ENCODE data around the gene GCN1. TPM values are rescaled to one million over a fixed set of nuclear protein-coding genes. Genes with fewer than 3 reads are reported as not detected.
A peak's percentile ranks its signal among the peaks of the same experiment; 100 is the strongest.

The GCN1 gene
- total RNA-seq, 2 donors from 2014 or later, result 94.4 to 177 TPM

DNA sequence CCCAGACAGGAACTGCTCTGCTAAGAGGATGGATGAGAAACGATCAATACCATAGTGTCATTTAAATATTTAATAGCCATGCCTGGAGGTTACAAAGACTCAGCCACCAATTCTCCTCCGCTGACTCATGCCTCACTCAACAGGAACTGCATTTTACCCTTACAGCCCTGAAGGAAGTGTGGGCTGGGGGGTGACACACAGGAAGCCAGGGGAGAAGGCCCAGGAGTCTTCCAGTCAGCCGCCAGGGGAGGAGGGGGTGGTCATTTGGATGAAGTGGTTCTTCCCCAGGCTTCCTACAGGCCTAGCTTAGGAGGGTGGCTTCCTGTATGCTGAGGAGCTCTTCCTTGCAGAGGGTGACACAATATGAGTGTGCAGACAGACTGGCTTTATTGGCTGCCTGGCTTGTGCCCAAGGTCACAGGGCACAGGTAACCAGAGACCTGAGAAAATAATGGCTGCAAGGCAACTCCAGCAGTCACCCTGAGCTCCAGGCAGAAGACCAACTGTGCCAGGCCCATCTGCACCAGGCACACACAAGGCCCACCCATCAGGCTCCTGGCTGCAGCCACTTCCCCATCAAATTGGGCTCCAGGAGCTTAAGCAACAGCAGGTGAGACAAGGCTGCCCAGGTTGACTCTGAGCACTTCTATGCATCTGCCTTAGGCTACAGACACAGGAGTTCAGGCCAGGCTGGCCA is 36.9 kb upstream of the GCN1 start:
- Mint-ChIP-seq H3K27ac (peak overlapping the region; percentile 92), H3K9me3 (no peaks in the 10 kb centered on the region), H3K4me1 (peaks cover 54% of the 10 kb centered on the region), H3K36me3 (ENCODE audit: low read depth) (no peaks in the 10 kb centered on the region), H3K27me3 (no peaks in the 10 kb centered on the region), H3K4me3 (peak overlapping the region; percentile 76)
- peak; percentile 94 for ATAC-seq (replicated peaks)

DNA sequence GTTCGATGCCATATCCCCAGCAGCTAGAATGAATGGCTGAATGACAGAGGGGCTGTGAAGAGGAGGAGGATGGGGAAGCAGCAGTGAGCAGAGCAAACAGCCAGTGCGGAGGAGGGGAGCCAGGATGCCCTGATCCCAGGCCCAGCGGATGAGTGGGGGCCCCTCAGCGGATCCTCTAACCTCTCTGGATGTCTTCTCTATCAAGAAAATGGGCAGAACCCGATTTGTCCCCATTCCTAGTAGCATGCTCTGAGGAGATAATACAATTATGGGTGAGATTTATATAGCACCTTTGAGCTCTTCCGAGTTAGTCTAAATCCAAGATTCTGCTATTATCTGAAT is 36.4 kb upstream of the GCN1 start:
- Mint-ChIP-seq H3K27me3 (no peaks in the 10 kb centered on the region), H3K4me3 (peak overlapping the region; percentile 76), H3K4me1 (peaks cover 52% of the 10 kb centered on the region), H3K36me3 (ENCODE audit: low read depth) (peaks cover 2% of the 10 kb centered on the region), H3K27ac (peak overlapping the region; percentile 92), H3K9me3 (no peaks in the 10 kb centered on the region)
- no peak for ATAC-seq (replicated peaks)

DNA sequence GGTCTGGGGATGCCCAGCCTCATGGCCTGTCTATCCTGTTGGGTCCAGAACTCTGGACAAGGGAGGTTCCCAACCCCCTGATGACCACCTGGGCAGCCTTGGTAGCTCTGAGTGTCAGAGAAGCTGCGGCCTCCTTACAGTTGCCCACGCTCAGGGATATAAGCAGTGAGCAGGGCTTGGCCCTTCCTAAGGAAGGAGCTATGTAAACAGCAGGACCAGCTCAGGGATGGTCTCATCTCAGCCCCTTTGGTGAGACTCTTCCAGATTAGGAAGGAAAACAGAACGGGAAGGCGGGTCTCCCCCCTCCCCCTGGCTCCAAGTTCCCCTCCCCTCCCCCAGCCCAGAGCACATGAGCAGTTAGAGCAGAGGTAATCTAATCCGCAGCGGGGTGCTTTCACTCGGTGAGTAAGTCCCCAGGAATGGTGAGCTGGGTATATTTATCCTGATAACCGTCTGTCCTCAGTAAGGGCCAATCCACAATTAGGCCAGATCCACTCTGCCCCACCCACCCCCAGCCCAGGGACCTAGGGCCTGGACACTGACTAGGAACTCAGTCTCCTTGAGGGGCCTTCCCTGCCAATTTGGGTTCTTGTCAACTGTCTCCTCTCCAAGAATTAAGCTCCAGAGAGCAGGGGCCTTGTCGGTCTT is 35.9 kb upstream of the GCN1 start:
- no peaks in the 10 kb centered on the region for H3K27me3 Mint-ChIP-seq
- H3K4me1 Mint-ChIP-seq, result peaks cover 52% of the 10 kb centered on the region
- peak overlapping the region; percentile 76 for H3K4me3 Mint-ChIP-seq
- peak overlapping the region; percentile 92 for H3K27ac Mint-ChIP-seq
- ATAC-seq (replicated peaks), result no peak
- H3K9me3 Mint-ChIP-seq, result no peaks in the 10 kb centered on the region
- peaks cover 7% of the 10 kb centered on the region for H3K36me3 Mint-ChIP-seq (ENCODE audit: low read depth)

DNA sequence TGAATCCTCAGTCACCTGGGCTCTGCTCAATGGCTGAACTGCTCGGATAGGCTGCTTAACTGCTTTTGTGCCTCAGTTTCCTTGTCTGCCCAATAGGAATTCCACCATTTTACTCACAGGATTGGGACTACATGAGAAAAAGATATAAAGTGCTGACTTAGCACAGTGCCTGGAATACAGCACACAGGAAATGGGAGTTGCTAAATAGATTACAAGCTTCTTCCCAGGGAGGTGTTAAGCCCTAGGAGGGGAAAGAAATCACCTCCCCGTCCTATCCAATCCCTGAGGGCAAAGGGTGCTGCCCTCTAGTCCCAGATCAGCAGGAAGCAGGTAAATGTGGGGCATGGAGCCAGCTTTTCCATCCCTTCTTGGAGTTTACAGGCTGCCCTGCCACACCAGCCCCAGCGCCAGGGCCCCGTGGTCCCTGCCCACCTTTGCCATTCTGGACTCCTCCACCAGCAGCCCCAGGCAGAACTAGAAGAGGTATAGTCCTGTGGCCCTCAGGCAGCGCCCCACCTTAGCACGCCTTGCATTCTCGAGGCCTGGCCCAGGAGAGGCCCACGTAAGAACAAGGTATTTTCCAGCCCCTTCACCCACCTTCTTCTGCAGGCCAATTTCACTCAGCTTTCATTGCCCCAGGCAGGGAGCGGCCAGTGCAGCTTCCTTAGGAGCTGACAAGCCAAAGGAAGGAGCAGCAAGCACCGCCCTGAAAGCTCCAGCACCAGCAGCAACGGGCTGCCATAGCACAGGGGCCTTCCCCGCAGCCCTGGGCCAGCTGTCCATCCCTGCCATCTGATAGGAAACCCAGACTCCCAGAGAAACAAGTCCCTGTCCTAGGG is 35.2 kb upstream of the GCN1 start:
- Mint-ChIP-seq H3K4me1 (peaks cover 51% of the 10 kb centered on the region), H3K36me3 (ENCODE audit: low read depth) (peaks cover 11% of the 10 kb centered on the region), H3K27ac (peak overlapping the region; percentile 92), H3K9me3 (no peaks in the 10 kb centered on the region), H3K27me3 (no peaks in the 10 kb centered on the region), H3K4me3 (peak overlapping the region; percentile 76)
- ATAC-seq (replicated peaks), result no peak

DNA sequence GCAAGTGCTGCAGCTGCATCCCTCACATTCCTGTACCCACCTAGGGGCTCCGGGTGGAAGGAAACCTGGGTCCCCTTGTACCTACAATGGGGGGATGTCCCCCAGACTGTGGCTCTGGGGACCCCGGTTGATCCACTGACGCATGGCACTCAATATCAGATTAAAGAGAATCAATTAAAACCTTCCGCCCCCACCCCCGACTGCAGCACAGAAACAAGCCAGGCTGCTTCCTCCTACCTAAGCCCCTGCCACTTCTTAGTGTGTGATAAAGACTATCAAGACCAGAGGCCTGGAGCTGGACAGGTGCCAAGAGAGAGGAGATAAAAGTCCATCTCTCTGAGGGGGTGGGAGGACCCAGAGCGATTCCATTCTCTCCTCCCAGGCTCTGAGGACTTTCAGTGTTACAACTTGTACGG is 34.6 kb upstream of the GCN1 start:
- no peaks in the 10 kb centered on the region for H3K27me3 Mint-ChIP-seq
- no peaks in the 10 kb centered on the region for H3K9me3 Mint-ChIP-seq
- H3K36me3 Mint-ChIP-seq (ENCODE audit: low read depth), result peaks cover 11% of the 10 kb centered on the region
- no peak for ATAC-seq (replicated peaks)
- peak overlapping the region; percentile 76 for H3K4me3 Mint-ChIP-seq
- H3K27ac Mint-ChIP-seq, result no peak overlapping the region
- H3K4me1 Mint-ChIP-seq, result peaks cover 51% of the 10 kb centered on the region

DNA sequence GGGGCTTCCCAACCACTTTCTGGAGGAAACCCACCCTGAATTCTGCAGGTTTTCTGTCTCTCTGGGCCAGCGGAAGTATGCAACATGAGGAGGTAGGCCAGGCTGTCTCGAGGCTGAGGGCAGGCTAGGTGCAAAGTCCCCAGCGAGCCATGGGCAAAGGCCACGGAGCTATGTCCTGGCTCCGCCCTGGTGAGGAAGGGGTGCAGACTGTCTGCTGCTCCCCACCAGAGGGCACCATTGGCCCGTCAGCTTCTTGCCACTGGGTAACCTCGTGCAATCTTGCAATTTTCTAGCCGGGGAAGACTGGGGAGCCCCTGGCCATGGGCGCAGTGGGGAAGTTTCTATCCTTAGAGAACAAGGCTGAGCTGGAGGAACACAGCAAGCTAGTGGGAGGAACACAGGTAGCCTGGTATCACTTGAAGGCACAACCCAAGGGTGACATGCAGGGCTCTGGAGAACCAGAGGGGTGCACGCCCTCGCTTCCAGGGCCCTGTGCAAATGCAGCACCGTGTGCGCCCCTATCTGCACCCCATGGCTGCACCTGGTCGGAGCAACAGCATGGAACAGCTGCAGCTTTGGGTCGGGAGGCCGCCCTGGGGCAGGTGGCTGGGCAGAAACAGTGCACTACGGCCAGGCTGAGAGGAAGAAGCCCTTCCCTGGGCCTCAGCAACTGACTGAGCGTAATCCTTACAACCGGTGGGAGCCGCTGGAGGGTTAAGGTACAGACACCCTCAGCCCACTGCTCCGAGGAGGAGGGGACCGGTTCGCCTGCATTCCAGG is 34.0 kb upstream of the GCN1 start:
- H3K9me3 Mint-ChIP-seq, result no peaks in the 10 kb centered on the region
- H3K27ac Mint-ChIP-seq, result peak overlapping the region; percentile 75
- no peaks in the 10 kb centered on the region for H3K27me3 Mint-ChIP-seq
- peaks cover 47% of the 10 kb centered on the region for H3K4me1 Mint-ChIP-seq
- peak overlapping the region; percentile 76 for H3K4me3 Mint-ChIP-seq
- peaks cover 13% of the 10 kb centered on the region for H3K36me3 Mint-ChIP-seq (ENCODE audit: low read depth)
- peak; percentile 58 for ATAC-seq (replicated peaks)

DNA sequence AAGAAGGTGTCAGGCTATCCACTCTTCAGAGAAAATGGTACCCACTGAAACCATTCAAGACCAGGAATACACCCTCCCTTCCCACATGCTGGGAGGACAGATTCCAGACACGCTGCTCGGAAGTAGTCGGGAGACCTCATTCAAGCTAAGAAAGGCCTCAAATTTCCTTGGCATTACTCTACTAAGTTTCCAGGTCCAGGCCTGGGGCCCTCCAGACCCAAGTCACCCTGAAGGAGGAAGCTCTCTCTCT is 33.5 kb upstream of the GCN1 start:
- ATAC-seq (replicated peaks), result no peak
- no peaks in the 10 kb centered on the region for H3K9me3 Mint-ChIP-seq
- peaks cover 45% of the 10 kb centered on the region for H3K4me1 Mint-ChIP-seq
- peaks cover 18% of the 10 kb centered on the region for H3K36me3 Mint-ChIP-seq (ENCODE audit: low read depth)
- H3K4me3 Mint-ChIP-seq, result peak overlapping the region; percentile 76
- H3K27ac Mint-ChIP-seq, result peak overlapping the region; percentile 75
- H3K27me3 Mint-ChIP-seq, result no peaks in the 10 kb centered on the region

DNA sequence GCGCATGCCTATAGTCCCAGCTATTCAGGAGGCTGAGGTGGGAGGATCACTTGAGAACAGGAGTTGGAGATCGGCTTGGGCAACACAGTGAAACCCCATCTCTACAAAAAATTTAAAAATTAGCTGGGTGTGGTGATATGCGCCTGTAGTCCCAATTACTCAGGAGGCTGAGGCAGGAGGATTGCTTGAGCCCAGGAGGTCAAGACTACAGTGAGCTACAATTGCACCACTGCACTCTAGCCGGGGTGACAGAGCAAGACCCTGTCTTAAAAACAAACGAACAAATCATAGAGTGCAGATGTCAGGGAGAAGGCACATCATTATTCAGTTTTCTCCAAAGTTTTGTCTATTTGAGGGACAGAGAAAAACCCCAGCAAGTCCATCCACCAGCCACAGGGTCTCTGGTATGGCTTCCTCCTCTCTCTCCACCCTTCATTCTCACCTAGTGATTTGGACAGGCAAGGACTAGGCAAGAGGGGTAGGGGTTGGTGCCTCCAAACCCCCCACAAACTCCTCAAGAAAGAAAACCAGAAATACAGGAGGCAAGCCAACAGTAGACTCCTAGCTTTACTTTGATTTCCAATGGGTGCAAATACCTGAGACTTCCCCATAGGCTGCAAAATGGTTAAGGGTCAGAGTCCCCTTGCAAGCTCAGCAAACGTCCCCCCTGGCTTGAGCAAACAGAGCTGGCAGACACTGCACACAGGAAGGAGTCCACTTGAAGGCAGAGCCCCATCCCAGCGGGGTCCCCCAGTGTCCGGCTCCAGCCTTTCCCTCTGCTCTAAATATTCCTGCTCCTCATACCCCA is 32.9 kb upstream of the GCN1 start:
- no peak for ATAC-seq (replicated peaks)
- Mint-ChIP-seq H3K9me3 (no peaks in the 10 kb centered on the region), H3K4me1 (peaks cover 40% of the 10 kb centered on the region), H3K4me3 (peak overlapping the region; percentile 76), H3K36me3 (ENCODE audit: low read depth) (peaks cover 23% of the 10 kb centered on the region), H3K27me3 (no peaks in the 10 kb centered on the region), H3K27ac (peak overlapping the region; percentile 75)

DNA sequence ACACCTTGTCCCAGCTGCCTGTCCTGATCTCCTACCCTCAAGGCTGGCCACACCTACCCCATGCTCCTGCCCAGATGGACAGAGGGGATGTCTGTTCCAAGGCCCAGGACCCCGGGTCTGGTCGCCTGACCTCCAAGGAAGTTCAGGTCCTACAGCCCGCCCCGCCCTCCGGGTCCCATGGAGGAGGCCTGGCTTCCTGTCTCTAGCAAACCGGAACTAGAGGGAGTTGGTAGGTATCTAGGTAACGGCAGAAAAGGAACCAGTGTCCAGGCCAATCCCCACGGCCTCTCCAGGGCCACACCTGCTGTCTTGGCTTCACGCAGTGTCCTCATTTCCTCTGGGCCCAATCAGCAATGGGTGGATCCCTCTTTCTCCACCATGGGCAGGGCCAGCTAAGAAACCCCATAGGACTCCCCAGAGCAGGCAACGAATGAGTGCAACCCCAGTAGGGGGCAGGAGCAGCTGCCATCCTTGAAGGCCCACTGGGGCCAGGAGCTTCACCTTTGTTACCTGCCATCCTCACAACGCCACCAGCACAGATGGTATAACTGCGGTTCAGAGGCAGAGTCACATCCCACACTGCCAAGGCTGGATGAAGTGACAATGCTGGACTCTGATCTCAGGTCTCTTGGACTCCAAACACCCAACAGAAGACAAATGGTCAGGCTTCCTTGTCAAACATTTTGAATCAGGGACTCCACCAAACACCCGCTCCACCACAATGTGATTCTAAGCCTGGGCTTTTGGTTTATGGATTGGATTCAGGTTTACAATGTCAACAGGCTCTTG is 31.5 kb upstream of the GCN1 start:
- Mint-ChIP-seq H3K9me3 (no peaks in the 10 kb centered on the region), H3K4me1 (peaks cover 26% of the 10 kb centered on the region), H3K27ac (peak overlapping the region; percentile 95), H3K36me3 (ENCODE audit: low read depth) (peaks cover 25% of the 10 kb centered on the region), H3K4me3 (peak overlapping the region; percentile 66), H3K27me3 (no peaks in the 10 kb centered on the region)
- ATAC-seq (replicated peaks), result peak; percentile 57

DNA sequence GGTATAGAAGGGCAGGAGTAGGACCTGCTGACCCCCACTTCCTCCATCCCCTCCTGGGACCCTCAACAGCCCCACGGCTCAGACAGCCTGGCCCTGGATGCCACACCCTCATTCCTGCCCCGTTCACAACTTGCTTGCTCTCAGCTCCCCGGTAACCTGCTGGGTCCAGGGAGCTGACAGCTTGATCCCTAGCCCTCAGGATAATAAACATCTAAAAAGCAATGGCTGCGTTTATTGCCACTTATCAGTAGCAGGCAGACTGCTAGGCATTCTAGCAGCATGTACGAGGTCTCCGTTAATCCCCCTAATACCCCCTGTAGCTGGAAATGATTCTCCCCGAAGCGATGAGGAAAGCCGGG is 30.7 kb upstream of the GCN1 start:
- Mint-ChIP-seq H3K9me3 (no peaks in the 10 kb centered on the region), H3K4me1 (peaks cover 21% of the 10 kb centered on the region), H3K27me3 (no peaks in the 10 kb centered on the region), H3K36me3 (ENCODE audit: low read depth) (peaks cover 33% of the 10 kb centered on the region), H3K4me3 (peak overlapping the region; percentile 66), H3K27ac (peak overlapping the region; percentile 95)
- no peak for ATAC-seq (replicated peaks)

DNA sequence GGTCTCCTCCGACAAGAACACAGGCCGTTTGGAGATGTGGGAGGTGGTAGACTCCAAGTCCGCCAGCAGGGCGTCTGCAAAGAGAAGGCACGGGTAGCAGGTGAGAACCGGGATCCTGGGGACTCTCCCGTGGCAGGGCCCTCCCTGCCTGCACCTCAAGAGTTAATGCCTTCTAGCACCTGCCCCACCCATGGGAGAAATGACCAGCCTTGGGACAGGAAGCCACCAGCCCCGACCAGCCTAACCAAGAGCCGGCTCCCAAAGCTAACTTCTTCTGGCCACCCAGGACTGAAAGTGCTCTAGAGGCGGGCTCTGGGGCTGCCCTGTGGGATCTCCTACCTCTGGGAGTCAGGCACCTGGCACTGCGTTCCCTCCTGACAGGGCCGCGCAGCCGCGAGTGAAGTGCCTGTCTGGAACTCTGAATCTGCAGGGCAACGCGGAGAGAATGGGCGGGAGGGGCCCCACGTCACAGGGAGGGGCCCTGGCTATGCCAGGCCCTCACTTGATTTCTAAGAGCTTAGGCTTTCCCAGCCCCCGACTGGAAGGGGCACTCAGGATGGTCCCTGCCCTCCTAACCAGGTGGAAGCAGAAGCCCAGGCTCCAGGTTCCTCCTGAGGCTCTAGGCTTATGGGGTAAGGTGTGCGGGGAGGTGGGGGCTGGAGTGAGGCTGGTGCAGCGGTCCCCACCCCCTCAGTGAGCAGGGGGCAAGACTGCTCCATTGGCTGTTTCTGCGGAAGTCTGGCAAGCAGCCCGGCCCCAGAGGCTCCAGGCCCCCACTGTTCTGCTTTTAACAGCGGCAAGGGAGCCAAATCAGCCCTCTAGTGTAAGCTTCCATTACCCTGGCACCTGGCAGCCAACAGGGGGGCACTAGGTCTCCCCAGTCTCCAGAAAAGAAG is 30.0 kb upstream of the GCN1 start:
- Mint-ChIP-seq H3K4me1 (peaks cover 19% of the 10 kb centered on the region), H3K27ac (peak overlapping the region; percentile 95), H3K27me3 (no peaks in the 10 kb centered on the region), H3K36me3 (ENCODE audit: low read depth) (peaks cover 40% of the 10 kb centered on the region), H3K4me3 (peak overlapping the region; percentile 66), H3K9me3 (no peaks in the 10 kb centered on the region)
- no peak for ATAC-seq (replicated peaks)

DNA sequence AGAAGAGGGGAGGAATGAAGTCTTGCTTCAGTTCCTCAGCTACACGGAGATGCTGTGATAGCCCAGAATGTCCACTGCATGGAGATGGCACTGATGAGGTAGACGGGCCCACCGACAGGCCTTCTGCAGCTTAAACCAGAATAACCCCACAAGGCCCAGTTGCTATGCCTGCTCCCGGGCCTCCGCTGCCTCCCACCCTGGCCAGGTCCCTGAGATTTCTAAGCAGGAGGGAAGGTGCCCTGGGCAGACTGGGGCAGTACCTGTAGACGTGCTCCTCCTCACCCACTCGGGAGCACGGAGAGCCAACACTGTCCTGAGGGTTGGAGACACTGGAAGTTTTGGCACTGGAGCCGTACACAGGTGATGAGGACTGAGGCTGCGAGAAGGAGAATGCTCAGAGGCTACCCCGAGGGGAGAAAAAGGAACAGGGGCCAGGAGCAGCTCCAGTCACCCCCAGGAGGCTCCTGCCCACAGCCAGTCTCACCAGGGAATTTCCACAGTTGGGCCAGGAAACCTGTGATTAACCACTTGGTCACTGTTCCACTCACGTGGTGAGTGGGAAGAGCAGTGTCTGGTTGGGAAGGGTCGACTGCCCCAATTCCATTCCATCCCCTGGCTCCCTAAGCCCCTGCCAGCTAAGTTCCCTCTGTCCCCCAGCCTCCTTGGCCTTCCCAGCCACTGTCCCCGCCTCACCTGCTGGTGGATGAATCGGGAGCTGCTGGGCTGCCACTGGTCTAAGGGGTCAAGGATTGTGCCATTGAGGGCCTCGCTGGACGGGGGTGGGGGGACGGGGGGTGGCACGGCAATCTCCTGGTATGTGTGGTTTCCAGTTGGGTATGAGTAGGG is 29.2 kb upstream of the GCN1 start:
- ATAC-seq (replicated peaks), result no peak
- Mint-ChIP-seq H3K27ac (peak overlapping the region; percentile 73), H3K4me3 (no peak overlapping the region), H3K4me1 (peaks cover 15% of the 10 kb centered on the region), H3K9me3 (no peaks in the 10 kb centered on the region), H3K36me3 (ENCODE audit: low read depth) (peaks cover 48% of the 10 kb centered on the region), H3K27me3 (no peaks in the 10 kb centered on the region)
